Mucosa of descending colon (tissue), 3 donors: Measurements from ENCODE around the gene GINM1. TPM values are rescaled to one million over a fixed set of nuclear protein-coding genes. Genes with fewer than 3 reads are reported as not detected.

Experiments
- ATAC-seq: fragments of 200-7000 bp; cut with Tn5 transposase; one replicate; pipeline ENCODE4 v1.9.1; 2020; ENCODE audit warnings: mild to moderate bottlenecking, moderate library complexity
- DNase-seq, 3 donors: peaks; one replicate each; pipeline ENCODE4 v3.0.0-alpha.2; 2020
- H3K36me3 ChIP-seq: fragments of 200-600 bp; one replicate; pipeline ENCODE4 v1.8.0; 2021; ENCODE audit warnings: low read depth, mild to moderate bottlenecking
- H3K4me1 ChIP-seq: fragments of 200-600 bp; one replicate; pipeline ENCODE4 v1.8.0; 2021; ENCODE audit warnings: low read depth, mild to moderate bottlenecking
- H3K4me3 ChIP-seq: fragments of 200-600 bp; one replicate; pipeline ENCODE4 v1.8.0; 2021; ENCODE audit warnings: mild to moderate bottlenecking
- H3K9me3 ChIP-seq: fragments of 200-600 bp; one replicate; pipeline ENCODE4 v1.8.0; 2021; ENCODE audit warnings: mild to moderate bottlenecking
- CTCF ChIP-seq: fragments of 200-600 bp; IDR thresholded peaks from one replicate; pipeline ENCODE4 v1.8.0; 2022; ENCODE audit warnings: antibody characterized with exemption, mild to moderate bottlenecking
- intact Hi-C, 2 donors: fragments of 100-400 bp; cut with DNase I in 1 of 2; cut with micrococcal nuclease in 1 of 2; formaldehyde crosslinking; loops; one replicate each; pipeline versions ENCODE4 v1.11.0 to v1.11.1; 2022; cut with DNase I, micrococcal nuclease
- total RNA-seq, 3 donors: library from RNA; stranded (reverse); fragmentation: NEBNext Ultra II Directional in 2 of 3; extraction: Animal tissue kit (Norgen Biotek cat#: 25700) in 2 of 3; gene quantifications; one replicate each; pipeline versions ENCODE4 v1.2.1 to v1.2.4, GENCODE V29; 2021 to 2023
- donor health status: DM: no; HTN: no; CAD: no; lungs with moderate emphysema.
- donor health status: DM: no; HTN: no; CAD: no.
- donor health status: DM: no; HTN: yes; CAD: no.

Gene GINM1
- total RNA-seq, 3 donors from 2014 or later: 45.6 to 64.6 (median 48.4) TPM

- no peaks in the 10 kb centered on the region for H3K4me1 ChIP-seq
- intact Hi-C loops: no loop called here
- DNase-seq: no peak
- H3K9me3 ChIP-seq: no peaks in the 10 kb centered on the region
- H3K36me3 ChIP-seq: no peaks in the 10 kb centered on the region
- ATAC-seq: no peak
- H3K4me3 ChIP-seq: no peak overlapping the region
- no peak for TF ChIP-seq CTCF
Measured at GRCh38 chr6:149628875-149629510, 62.8 kb downstream of the GINM1 start.

DNA sequence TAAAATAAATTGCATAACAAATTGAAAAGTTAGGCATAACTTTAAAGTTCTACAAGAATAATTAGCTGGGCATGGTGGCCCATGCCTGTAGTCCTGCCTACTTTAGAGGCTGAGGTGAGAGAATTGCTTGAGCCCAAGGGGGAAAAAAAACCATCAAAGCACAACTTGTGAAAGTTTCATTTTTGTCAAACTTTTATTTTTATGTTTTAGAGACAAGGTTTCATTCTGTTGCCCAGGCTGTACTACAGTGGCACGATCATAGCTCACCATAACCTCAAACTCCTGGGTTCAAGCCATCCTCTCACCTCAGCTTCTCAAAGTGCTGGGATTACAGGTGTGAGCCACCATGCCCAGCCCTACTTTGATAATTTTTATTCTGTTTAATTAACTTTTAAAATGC is 68.1 kb downstream of the GINM1 start:
- ATAC-seq (no peak), DNase-seq (no peak)
- H3K4me3 ChIP-seq: no peak overlapping the region
- intact Hi-C loops: no loop called here
- no peaks in the 10 kb centered on the region for H3K9me3 ChIP-seq
- H3K4me1 ChIP-seq: no peaks in the 10 kb centered on the region
- TF ChIP-seq CTCF: no peak
- H3K36me3 ChIP-seq: no peaks in the 10 kb centered on the region

DNA sequence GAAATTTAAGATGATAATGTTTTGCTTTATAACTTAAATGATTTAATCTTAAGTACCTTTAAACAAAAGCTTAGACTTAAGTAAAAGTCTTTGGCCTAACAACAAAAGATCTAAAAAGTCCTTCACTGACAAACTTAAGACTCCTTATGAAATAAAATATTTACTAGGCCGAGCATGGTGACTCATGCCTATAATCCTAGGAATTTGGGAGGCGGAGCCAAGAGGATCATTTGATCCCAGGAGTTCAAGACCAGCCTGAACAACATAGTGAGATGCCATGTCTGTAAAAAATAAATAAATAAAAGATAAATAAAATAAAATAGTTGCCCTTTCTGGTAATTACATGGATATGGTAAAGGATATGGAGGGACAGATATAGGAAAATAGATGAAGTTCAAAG is 69.9 kb downstream of the GINM1 start:
- ATAC-seq (no peak), DNase-seq (no peak)
- TF ChIP-seq CTCF: no peak
- Histone ChIP-seq H3K36me3 (no peaks in the 10 kb centered on the region), H3K4me3 (no peak overlapping the region), H3K9me3 (no peaks in the 10 kb centered on the region), H3K4me1 (no peaks in the 10 kb centered on the region)
- intact Hi-C loops: no loop called here

Other genes with a start within 250 kb of the GINM1 start
- gene TAB2, start 248.7 kb upstream of the GINM1 start, total RNA-seq: 100 to 1,000 TPM in 1 of 3 donors, 10 to 100 TPM in 2; 57.1 to 124 (median 70.2) TPM
- 1 to 10 TPM; 1.7 to 3.6 (median 2.7) TPM for gene SUMO4, start 166.1 kb upstream of the GINM1 start, total RNA-seq
- 1 to 10 TPM; 5.2 to 9.1 (median 8.9) TPM for gene ZC3H12D, start 81.4 kb upstream of the GINM1 start, total RNA-seq
- gene PPIL4, start 20.3 kb upstream of the GINM1 start, total RNA-seq: 10 to 100 TPM; 16.4 to 25.6 (median 21.5) TPM
- gene KATNA1, start 82.3 kb downstream of the GINM1 start, total RNA-seq: 10 to 100 TPM in 2 of 3 donors, 1 to 10 TPM in 1; 9.2 to 16.8 (median 13.2) TPM
- 10 to 100 TPM; 23.2 to 39.0 (median 23.3) TPM for gene LATS1, start 151.7 kb downstream of the GINM1 start, total RNA-seq
- 10 to 100 TPM; 25.8 to 27.9 (median 26.0) TPM for gene NUP43, start 180.2 kb downstream of the GINM1 start, total RNA-seq
- gene PCMT1, start 183.4 kb downstream of the GINM1 start, total RNA-seq: 10 to 100 TPM; 51.9 to 72.4 (median 57.9) TPM